ENCODE results near the gene INTS15.

GRCh38 chr7:6608794-6609193, 19.0 kb downstream of the INTS15 start:
- TF ChIP-seq CTCF (IDR thresholded peaks at IDR 0.05) (no peak), POLR2A (IDR thresholded peaks at IDR 0.05) (no peak)

Data from heart left ventricle (tissue), 13 donors.